GM12891 (cell line): ENCODE measurements around the gene ROR1.

Source experiments
- PAX5 ChIP-seq: IDR thresholded peaks from 2 replicates; pipeline ENCODE4 v1.6.1; 2011; ENCODE audit warnings: low read length, moderate library complexity, mild to moderate bottlenecking; ENCODE audit not compliant: insufficient read depth, severe bottlenecking
- POLR2A ChIP-seq: IDR thresholded peaks from 2 replicates; pipeline ENCODE4 v1.6.1; 2011; ENCODE audit warnings: low read depth, low read length, control low read depth
- POLR2AphosphoS5 ChIP-seq: IDR thresholded peaks from 2 replicates; pipeline ENCODE4 v1.6.1; 2011; ENCODE audit warnings: low read depth, low read length, control low read depth
- POU2F2 ChIP-seq: IDR thresholded peaks from 2 replicates; pipeline ENCODE4 v1.6.1; 2011; ENCODE audit warnings: low read depth, mild to moderate bottlenecking, control low read depth, low read length, moderate library complexity
- SPI1 ChIP-seq: IDR thresholded peaks from 2 replicates; pipeline ENCODE4 v1.6.1; 2011; ENCODE audit warnings: low read depth, low read length, control low read depth
- TAF1 ChIP-seq: IDR thresholded peaks from 2 replicates; pipeline ENCODE4 v1.6.1; 2011; ENCODE audit warnings: low read depth, low read length, control low read depth

GRCh38 chr1:63968663-63969440 is 195.0 kb downstream of the ROR1 start:
- TF ChIP-seq POLR2A (no peak), POLR2AphosphoS5 (no peak), PAX5 (no peak), TAF1 (no peak), SPI1 (no peak), POU2F2 (no peak)
